GM19240 (cell line): Measurements from ENCODE around the gene AKAP13.
"Not testable (repeated sequence)": the region's sequence is repeated elsewhere in the genome, so short reads cannot be mapped to it uniquely, and the experiment has no call there.

ENCODE experiments used
- DNase-seq: peaks from one replicate; pipeline ENCODE4 v3.0.0; 2011; ENCODE audit warnings: low spot score; ENCODE audit not compliant: insufficient read length

Gene AKAP13

GRCh38 chr15:85380217-85380811 lies at the start of gene AKAP13:
AKAP13 (plus strand) TSS chr15:85380603; CDS start chr15:85485721, 105,118 bp downstream.
- DNase-seq: peak; percentile 75

- DNase-seq: peak; percentile 44
These were observed 49.4 kb upstream of the AKAP13 start for GRCh38 chr15:85330901-85331588.

GRCh38 chr15:85331655-85332285 lies 48.6 kb upstream of the AKAP13 start:
- no peak for DNase-seq

GRCh38 chr15:85333132-85333831 lies 47.1 kb upstream of the AKAP13 start:
- DNase-seq: no peak

- no peak for DNase-seq
These were observed 46.2 kb upstream of the AKAP13 start for GRCh38 chr15:85334241-85334640.

DNA sequence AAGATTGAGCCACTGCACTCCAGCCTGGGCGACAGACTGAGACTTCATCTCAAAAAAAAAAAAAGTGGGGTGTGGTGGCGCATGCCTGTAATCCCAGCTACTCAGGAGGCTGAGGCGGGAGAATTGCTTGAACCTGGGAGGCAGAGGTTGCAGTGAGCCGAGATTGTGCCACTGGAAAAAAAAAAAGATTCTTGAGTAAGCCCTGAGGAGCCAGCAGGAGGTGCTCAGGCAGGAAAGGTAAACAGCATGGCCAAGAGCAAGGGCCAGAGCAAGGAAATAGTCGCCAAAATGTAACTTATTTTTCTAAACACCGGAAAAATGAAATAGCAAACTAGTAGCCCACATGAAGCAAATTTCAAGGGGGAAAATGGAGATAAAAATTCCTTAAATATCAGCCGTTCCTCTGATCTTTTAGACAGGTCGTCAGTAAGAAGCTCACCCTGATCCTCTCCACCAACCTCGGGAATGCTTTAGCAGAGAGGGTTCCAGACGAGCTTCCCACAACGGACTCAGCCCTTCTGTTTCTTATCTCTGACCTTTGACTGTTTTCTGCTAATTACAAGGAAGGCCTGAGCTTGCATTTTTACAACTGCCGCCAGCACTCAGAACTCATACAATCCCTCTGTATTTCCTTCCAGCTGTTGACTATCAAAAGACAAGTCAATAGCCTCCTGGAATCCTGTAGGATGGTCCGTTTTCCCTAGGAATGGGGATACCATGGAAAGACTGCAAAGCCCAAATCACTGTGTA lies 45.0 kb upstream of the AKAP13 start:
- DNase-seq: no peak

GRCh38 chr15:85336880-85337279 lies 43.5 kb upstream of the AKAP13 start:
- no peak for DNase-seq

GRCh38 chr15:85337425-85338074 lies 42.9 kb upstream of the AKAP13 start:
- DNase-seq: no peak

DNA sequence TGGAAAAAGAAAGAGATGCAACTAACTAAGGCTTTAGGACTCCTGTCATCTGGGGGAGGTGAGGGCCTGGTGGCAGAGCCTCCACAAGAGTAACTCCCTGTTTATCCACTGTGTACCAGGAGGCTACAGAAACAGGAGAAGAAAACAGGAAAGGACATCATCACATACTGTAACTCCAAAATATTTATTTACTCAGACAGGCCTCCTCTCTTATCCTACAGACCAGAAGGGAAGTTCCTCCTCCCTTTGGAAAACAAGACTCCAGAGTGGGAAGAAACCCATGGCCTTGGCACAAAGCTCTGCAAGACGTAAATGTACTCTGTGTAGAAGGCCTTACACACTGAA lies 40.1 kb upstream of the AKAP13 start:
- no peak for DNase-seq

- no peak for DNase-seq
These were observed 39.6 kb upstream of the AKAP13 start for GRCh38 chr15:85340852-85341251.

- not testable (repeated sequence) for DNase-seq
These were observed 38.2 kb upstream of the AKAP13 start for GRCh38 chr15:85342163-85342562.

DNA sequence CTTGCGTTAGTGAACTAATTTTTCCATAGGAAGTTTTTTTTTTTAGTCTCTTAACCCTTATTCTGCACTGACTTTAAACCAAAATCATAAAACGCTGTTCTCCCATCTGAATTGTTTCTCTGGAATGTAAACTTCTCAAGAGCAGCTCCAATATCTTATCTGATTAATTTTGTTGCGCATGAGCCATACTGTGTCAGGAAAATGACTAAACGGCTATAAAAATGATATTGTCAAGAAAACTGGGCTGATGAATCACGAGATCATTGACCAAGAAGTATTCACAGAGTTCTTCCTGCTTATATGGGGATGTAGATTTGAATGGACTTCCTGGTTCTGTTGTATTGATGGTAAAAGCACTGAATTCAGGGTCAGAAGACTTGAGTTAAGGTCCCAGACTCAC lies 37.0 kb upstream of the AKAP13 start:
- not testable (repeated sequence) for DNase-seq

GRCh38 chr15:85344241-85344640 lies 36.2 kb upstream of the AKAP13 start:
- DNase-seq: not testable (repeated sequence)

- DNase-seq: not testable (repeated sequence)
These were observed 35.7 kb upstream of the AKAP13 start for GRCh38 chr15:85344653-85345114.

GRCh38 chr15:85345196-85345918 lies 35.0 kb upstream of the AKAP13 start:
- DNase-seq: not testable (repeated sequence)

GRCh38 chr15:85346462-85347084 lies 33.8 kb upstream of the AKAP13 start:
- not testable (repeated sequence) for DNase-seq

DNA sequence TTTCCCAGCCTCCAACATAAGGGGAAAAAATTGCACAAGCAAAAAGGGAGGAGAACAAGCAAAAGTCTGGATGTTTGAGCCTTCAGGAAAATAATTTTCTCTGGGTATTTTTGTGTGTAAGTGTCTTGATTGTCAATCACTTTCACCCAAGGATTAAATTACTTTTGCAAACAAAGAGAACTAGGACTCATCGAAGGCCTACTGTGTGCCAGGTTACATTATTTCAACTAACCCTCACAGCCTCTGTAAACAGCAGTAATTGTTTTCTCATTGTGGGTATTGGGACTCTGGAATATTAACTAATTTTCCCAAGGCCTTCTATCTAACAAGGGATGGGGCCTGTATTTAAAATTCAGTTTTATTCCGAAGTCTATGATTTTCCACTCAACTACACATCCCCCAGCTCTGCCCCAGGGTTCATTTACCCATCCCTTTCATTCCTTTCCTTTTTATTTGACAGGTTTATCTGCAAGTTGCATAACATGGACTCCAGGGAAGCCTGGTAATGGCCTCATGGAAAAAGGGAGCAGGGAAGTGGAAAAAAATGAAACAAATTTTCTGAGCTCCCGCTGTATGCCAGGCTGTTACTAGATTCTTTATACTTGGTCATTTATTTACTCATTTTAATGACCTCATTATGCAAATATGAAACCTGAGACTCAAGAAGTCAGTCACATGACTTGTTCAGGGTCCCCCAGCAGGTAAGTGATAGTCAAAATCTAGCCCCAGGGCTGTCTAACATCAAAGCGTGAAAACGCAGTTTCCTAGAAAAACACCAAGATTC lies 32.9 kb upstream of the AKAP13 start:
- DNase-seq: not testable (repeated sequence)

- DNase-seq: not testable (repeated sequence)
These were observed 32.2 kb upstream of the AKAP13 start for GRCh38 chr15:85348048-85348766.
